WTC11 (cell line): ENCODE results near the gene GPR155. TPM values are rescaled to one million over a fixed set of nuclear protein-coding genes. Genes with fewer than 3 reads are reported as not detected.

ENCODE experiments used
- ATAC-seq: fragments of 200-7000 bp; cut with Tn5 transposase; 2 replicates; pipeline ENCODE4 v1.10.0; 2021; ENCODE audit warnings: mild to moderate bottlenecking, moderate library complexity
- CTCF ChIA-PET: fragments of 300-600 bp; sonication (Branson Sonifier 250); formaldehyde crosslinking; loops from one replicate; lab custom pipeline; 2021; ENCODE audit warnings: antibody characterized with exemption; lab: Charles Lee
- POLR2A ChIA-PET: fragments of 350-600 bp; sonication (Branson Sonifier 250); formaldehyde crosslinking; loops from one replicate; lab custom pipeline; 2021; ENCODE audit warnings: antibody characterized with exemption; lab: Charles Lee
- DNase-seq: peaks from one replicate; pipeline ENCODE4 v3.0.0; 2021; ENCODE audit warnings: low spot score
- H3K27ac Mint-ChIP-seq: 2 replicates; pipeline ENCODE4 v1.8.0; 2021; ENCODE audit warnings: mixed read lengths
- H3K27me3 Mint-ChIP-seq: 2 replicates; pipeline ENCODE4 v1.8.0; 2021; ENCODE audit warnings: low read depth, mild to moderate bottlenecking, moderate library complexity, mixed read lengths
- H3K36me3 Mint-ChIP-seq: 2 replicates; pipeline ENCODE4 v1.8.0; 2021; ENCODE audit warnings: mixed read lengths
- H3K4me1 Mint-ChIP-seq: 2 replicates; pipeline ENCODE4 v1.8.0; 2022; ENCODE audit warnings: mixed read lengths
- H3K4me3 Mint-ChIP-seq: 2 replicates; pipeline ENCODE4 v1.8.0; 2021; ENCODE audit warnings: mild to moderate bottlenecking, moderate library complexity, mixed read lengths
- H3K9me3 Mint-ChIP-seq: 2 replicates; pipeline ENCODE4 v1.8.0; 2021; ENCODE audit warnings: mixed read lengths
- CREM ChIP-seq: sonication (generic); formaldehyde crosslinking; IDR thresholded peaks from 2 replicates; pipeline ENCODE4 v1.8.1; 2022; ENCODE audit warnings: mild to moderate bottlenecking, missing genetic modification reagents, moderate library complexity
- ESRRA ChIP-seq: sonication (generic); formaldehyde crosslinking; IDR thresholded peaks from 2 replicates; pipeline ENCODE4 v1.8.1; 2022; ENCODE audit warnings: mild to moderate bottlenecking, missing genetic modification reagents, borderline replicate concordance
- ETV6 ChIP-seq: sonication (generic); formaldehyde crosslinking; IDR thresholded peaks from 2 replicates; pipeline ENCODE4 v1.8.1; 2022; ENCODE audit warnings: mild to moderate bottlenecking, missing genetic modification reagents
- FOXK1 ChIP-seq: sonication (generic); formaldehyde crosslinking; IDR thresholded peaks from 2 replicates; pipeline ENCODE4 v1.8.0; 2022; ENCODE audit warnings: mild to moderate bottlenecking, moderate library complexity, missing genetic modification reagents
- GABPB1 ChIP-seq: sonication (generic); formaldehyde crosslinking; IDR thresholded peaks from 2 replicates; pipeline ENCODE4 v1.8.1; 2023; ENCODE audit warnings: mild to moderate bottlenecking, missing genetic modification reagents
- NR2C2 ChIP-seq: sonication (generic); formaldehyde crosslinking; IDR thresholded peaks from 2 replicates; pipeline ENCODE4 v1.8.0; 2022; ENCODE audit warnings: mild to moderate bottlenecking, missing genetic modification reagents
- OVOL2 ChIP-seq: fragments of 250-450 bp; sonication (Bioruptor Pico); IDR thresholded peaks from 2 replicates; pipeline ENCODE4 v1.9.0; 2021; ENCODE audit warnings: mild to moderate bottlenecking, borderline replicate concordance
- PRRX2 ChIP-seq: fragments of 250-450 bp; sonication (Bioruptor Pico); IDR thresholded peaks from 2 replicates; pipeline ENCODE4 v1.8.0; 2021; ENCODE audit warnings: mild to moderate bottlenecking
- RELA ChIP-seq: sonication (generic); formaldehyde crosslinking; IDR thresholded peaks from 2 replicates; pipeline ENCODE4 v1.8.1; 2022; ENCODE audit warnings: missing genetic modification reagents, mild to moderate bottlenecking, borderline replicate concordance
- RORB ChIP-seq: fragments of 250-450 bp; sonication (Bioruptor Pico); IDR thresholded peaks from 2 replicates; pipeline ENCODE4 v1.9.0; 2021; ENCODE audit warnings: mild to moderate bottlenecking
- SP1 ChIP-seq: sonication (generic); formaldehyde crosslinking; conservative IDR thresholded peaks from 2 replicates; pipeline ENCODE4 v1.8.1; 2022; ENCODE audit warnings: missing genetic modification reagents
- TEAD1 ChIP-seq: sonication (generic); formaldehyde crosslinking; IDR thresholded peaks from 2 replicates; pipeline ENCODE4 v1.8.0; 2022; ENCODE audit warnings: mild to moderate bottlenecking, missing genetic modification reagents
- ZBTB21 ChIP-seq: sonication (generic); formaldehyde crosslinking; IDR thresholded peaks from 2 replicates; pipeline ENCODE4 v1.8.1; 2023; ENCODE audit warnings: mild to moderate bottlenecking, missing genetic modification reagents, borderline replicate concordance
- ZNF121 ChIP-seq: sonication (generic); formaldehyde crosslinking; IDR thresholded peaks from 2 replicates; pipeline ENCODE4 v1.8.0; 2023; ENCODE audit warnings: missing genetic modification reagents
- total RNA-seq: library from RNA; stranded (reverse); gene quantifications from 3 replicates; pipeline ENCODE4 v1.2.3, GENCODE V29; 2021
- TF ChIP-seq, protein P1 (sequence below): sonication (generic); formaldehyde crosslinking; IDR thresholded peaks from 2 replicates; pipeline ENCODE4 v1.8.0; 2022; ENCODE audit warnings: mild to moderate bottlenecking, missing genetic modification reagents
- TF ChIP-seq, protein P2 (sequence below): fragments of 250-450 bp; sonication (Bioruptor Pico); IDR thresholded peaks from 2 replicates; pipeline ENCODE4 v1.9.0; 2021; ENCODE audit warnings: mild to moderate bottlenecking
- TF ChIP-seq, protein P3 (sequence below): sonication (generic); formaldehyde crosslinking; IDR thresholded peaks from 2 replicates; pipeline ENCODE4 v1.8.0; 2022; ENCODE audit warnings: mild to moderate bottlenecking, missing genetic modification reagents
- TF ChIP-seq, protein P4 (sequence below): fragments of 250-450 bp; sonication (Bioruptor Pico); IDR thresholded peaks from 2 replicates; pipeline ENCODE4 v1.8.0; 2021; ENCODE audit warnings: mild to moderate bottlenecking
- TF ChIP-seq, protein P5 (sequence below): sonication (generic); formaldehyde crosslinking; IDR thresholded peaks from 2 replicates; pipeline ENCODE4 v1.8.1; 2023; ENCODE audit warnings: mild to moderate bottlenecking, missing genetic modification reagents, moderate library complexity
- TF ChIP-seq, protein P6 (sequence below): sonication (generic); formaldehyde crosslinking; IDR thresholded peaks from 2 replicates; pipeline ENCODE4 v1.8.1; 2023; ENCODE audit warnings: mild to moderate bottlenecking, moderate library complexity, missing genetic modification reagents

GPR155 gene
- total RNA-seq, 1 experiment from 2014 or later = 0.74 TPM

DNA sequence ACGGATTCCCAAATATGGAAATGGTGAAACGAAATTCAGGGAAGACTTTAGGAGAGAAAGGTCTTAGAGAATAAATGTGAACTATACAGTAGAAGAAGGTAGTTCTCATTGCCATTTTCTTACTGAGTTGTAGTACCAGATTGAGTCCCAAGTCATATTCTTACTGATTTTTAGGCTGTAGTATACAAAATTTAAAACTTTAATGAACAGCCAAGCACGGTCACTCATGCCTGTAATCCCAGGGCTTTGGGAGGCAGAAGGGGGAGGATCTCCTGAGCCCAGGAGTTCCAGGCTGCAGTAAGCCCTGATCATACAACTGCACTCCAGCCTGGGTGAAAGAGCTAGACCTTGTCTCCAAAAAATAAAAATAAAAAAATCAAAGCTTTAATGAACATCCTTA is 89.1 kb downstream of the GPR155 start (continued):
- TF ChIP-seq, protein P1, sequence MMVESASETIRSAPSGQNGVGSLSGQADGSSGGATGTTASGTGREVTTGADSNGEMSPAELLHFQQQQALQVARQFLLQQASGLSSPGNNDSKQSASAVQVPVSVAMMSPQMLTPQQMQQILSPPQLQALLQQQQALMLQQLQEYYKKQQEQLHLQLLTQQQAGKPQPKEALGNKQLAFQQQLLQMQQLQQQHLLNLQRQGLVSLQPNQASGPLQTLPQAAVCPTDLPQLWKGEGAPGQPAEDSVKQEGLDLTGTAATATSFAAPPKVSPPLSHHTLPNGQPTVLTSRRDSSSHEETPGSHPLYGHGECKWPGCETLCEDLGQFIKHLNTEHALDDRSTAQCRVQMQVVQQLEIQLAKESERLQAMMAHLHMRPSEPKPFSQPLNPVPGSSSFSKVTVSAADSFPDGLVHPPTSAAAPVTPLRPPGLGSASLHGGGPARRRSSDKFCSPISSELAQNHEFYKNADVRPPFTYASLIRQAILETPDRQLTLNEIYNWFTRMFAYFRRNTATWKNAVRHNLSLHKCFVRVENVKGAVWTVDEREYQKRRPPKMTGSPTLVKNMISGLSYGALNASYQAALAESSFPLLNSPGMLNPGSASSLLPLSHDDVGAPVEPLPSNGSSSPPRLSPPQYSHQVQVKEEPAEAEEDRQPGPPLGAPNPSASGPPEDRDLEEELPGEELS = no peak
- TF ChIP-seq RORB (no peak), FOXK1 (CRISPR knock-in tag) (no peak), ZNF121 (CRISPR knock-in tag) (no peak), ESRRA (CRISPR knock-in tag) (no peak), OVOL2 (CRISPR knock-in tag) (no peak), PRRX2 (CRISPR knock-in tag) (no peak), ZBTB21 (CRISPR knock-in tag) (no peak)
- TF ChIP-seq, protein P2, sequence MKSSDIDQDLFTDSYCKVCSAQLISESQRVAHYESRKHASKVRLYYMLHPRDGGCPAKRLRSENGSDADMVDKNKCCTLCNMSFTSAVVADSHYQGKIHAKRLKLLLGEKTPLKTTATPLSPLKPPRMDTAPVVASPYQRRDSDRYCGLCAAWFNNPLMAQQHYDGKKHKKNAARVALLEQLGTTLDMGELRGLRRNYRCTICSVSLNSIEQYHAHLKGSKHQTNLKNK (CRISPR knock-in tag) = no peak

DNA sequence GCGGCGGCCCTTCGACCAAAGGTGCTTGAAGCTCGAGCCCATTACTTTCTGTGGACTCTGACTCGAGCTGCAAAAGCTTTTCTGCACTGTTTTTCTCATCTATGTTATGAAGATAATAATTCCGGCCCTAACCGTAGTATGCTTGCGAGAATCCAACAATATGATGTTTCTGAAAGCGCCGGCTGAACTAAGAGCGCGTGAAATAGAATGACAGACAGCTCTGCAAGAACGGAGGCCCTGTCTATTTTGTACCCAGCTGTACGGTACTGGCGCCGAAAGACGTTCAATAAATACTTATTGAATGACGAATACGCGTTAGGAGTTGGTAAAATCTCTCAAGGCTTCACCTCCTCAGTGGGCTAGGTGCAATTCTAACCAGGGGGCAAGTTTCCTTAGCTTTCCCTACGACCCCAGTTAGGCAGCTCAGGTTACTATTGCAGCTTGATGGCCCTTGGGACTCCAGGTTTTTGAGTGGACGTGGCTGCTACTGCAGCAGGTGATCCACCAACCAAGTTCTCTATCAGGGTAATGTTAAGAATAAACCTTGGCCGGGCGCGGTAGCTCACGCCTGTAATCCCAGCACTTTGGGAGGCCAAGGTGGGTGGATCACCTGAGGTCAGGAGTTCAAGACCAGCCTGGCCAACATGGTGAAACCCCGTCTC is 90.7 kb downstream of the GPR155 start:
- DNase-seq = no peak
- TF ChIP-seq RELA (CRISPR knock-in tag) = no peak
- TF ChIP-seq, protein P3, sequence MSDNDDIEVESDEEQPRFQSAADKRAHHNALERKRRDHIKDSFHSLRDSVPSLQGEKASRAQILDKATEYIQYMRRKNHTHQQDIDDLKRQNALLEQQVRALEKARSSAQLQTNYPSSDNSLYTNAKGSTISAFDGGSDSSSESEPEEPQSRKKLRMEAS (CRISPR knock-in tag) = 0 out of 2 replicates have a peak, but pooled peaks have one; percentile 29
- H3K27ac Mint-ChIP-seq = peak overlapping the region; percentile 53; the same call in 1 of the 2 replicates
- H3K36me3 Mint-ChIP-seq = no peaks in the 10 kb centered on the region
- peak; percentile 4 for ATAC-seq
- H3K4me3 Mint-ChIP-seq = peak overlapping the region; percentile 97
- peaks cover 11% of the 10 kb centered on the region for H3K4me1 Mint-ChIP-seq
- no peaks in the 10 kb centered on the region for H3K9me3 Mint-ChIP-seq
- peaks cover under 1% of the 10 kb centered on the region; the same call in 1 of the 2 replicates for H3K27me3 Mint-ChIP-seq
- ChIA-PET POLR2A (interaction anchor here (0.5 to 0.9 kb wide), 2 partner anchors 15 to 432 kb away, joined by 3 read pairs; no protein-coding TSS in a partner anchor), CTCF (interaction anchor here (0.6 to 1.8 kb wide), 5 partner anchors 52 to 1692 kb away, joined by 3 to 12 read pairs (median 7); no protein-coding TSS in a partner anchor)

DNA sequence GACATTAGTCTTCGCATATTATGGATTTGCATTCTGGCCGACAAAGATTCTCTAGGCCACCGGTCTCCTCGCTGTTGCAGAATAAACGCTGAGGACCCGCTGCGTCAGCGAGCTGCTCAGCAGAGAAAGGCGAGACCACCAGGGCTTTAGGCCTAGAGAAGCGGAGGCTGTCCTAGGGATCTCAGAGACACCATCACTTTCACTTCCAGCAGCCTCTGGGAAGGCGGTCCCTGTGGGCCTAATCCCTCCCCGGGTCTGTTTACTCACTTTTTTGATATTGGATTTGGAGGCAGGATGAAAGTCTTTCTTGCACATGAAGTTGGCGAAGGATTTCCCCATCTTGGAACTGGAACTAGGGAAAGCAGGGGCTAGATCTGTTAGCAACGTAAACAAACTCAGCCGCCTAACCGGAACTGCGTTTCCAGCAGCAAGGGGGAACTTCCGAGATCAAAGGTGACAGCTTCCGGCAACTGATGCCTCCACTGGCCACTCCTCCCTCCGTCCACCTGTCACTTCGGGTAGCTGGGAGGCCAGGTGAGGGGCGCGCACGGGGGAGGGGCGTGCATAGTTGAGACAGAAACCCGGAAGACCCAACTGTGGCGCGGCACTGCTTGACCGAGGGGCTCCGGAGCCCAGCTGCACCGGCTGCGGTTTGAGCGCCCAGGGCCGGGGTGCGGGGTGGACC is 91.4 kb downstream of the GPR155 start, which contains the start of gene SCRN3:
Gene SCRN3 (plus strand): TSS at position 447 of the 685 bp plus-strand sequence. CDS start 2,554 bp downstream, outside the sequence.
- DNase-seq (peak; percentile 93), ATAC-seq (peak; percentile 99)
- H3K4me1 Mint-ChIP-seq = peaks cover 11% of the 10 kb centered on the region
- no peaks in the 10 kb centered on the region for H3K9me3 Mint-ChIP-seq
- H3K27me3 Mint-ChIP-seq = no peaks in the 10 kb centered on the region
- peaks cover 1% of the 10 kb centered on the region; the same call in 1 of the 2 replicates for H3K36me3 Mint-ChIP-seq
- ChIA-PET POLR2A (interaction anchor here (0.9 kb wide), 1 partner anchor 16 kb away, joined by 3 read pairs; no protein-coding TSS in a partner anchor), CTCF (interaction anchor here (0.6 to 1.8 kb wide), 5 partner anchors 51 to 1692 kb away, joined by 3 to 12 read pairs (median 7); no protein-coding TSS in a partner anchor)
- peak within 1 kb of the TSS; percentile 97 for H3K4me3 Mint-ChIP-seq
- H3K27ac Mint-ChIP-seq = peak within 1 kb of the TSS; percentile 98
- TF ChIP-seq TEAD1 (CRISPR knock-in tag) = peak; percentile 43; the same call in 1 of the 2 replicates
- TF ChIP-seq, protein P3 (CRISPR knock-in tag) = peak; percentile 40; the same call in 1 of the 2 replicates
- TF ChIP-seq SP1 (CRISPR knock-in tag) = peak; percentile 51; the same call in 1 of the 2 replicates
- TF ChIP-seq CREM (CRISPR knock-in tag) = peak; percentile 88; the same call in 1 of the 2 replicates
- TF ChIP-seq NR2C2 (CRISPR knock-in tag) = peak; percentile 80
- TF ChIP-seq, protein P1 = peak; percentile 29; the same call in 1 of the 2 replicates
- TF ChIP-seq, protein P4, sequence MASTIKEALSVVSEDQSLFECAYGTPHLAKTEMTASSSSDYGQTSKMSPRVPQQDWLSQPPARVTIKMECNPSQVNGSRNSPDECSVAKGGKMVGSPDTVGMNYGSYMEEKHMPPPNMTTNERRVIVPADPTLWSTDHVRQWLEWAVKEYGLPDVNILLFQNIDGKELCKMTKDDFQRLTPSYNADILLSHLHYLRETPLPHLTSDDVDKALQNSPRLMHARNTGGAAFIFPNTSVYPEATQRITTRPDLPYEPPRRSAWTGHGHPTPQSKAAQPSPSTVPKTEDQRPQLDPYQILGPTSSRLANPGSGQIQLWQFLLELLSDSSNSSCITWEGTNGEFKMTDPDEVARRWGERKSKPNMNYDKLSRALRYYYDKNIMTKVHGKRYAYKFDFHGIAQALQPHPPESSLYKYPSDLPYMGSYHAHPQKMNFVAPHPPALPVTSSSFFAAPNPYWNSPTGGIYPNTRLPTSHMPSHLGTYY (CRISPR knock-in tag) = no peak
- TF ChIP-seq, protein P5, sequence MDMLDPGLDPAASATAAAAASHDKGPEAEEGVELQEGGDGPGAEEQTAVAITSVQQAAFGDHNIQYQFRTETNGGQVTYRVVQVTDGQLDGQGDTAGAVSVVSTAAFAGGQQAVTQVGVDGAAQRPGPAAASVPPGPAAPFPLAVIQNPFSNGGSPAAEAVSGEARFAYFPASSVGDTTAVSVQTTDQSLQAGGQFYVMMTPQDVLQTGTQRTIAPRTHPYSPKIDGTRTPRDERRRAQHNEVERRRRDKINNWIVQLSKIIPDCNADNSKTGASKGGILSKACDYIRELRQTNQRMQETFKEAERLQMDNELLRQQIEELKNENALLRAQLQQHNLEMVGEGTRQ (CRISPR knock-in tag) = peak; percentile 34; the same call in 1 of the 2 replicates
- TF ChIP-seq, protein P6, sequence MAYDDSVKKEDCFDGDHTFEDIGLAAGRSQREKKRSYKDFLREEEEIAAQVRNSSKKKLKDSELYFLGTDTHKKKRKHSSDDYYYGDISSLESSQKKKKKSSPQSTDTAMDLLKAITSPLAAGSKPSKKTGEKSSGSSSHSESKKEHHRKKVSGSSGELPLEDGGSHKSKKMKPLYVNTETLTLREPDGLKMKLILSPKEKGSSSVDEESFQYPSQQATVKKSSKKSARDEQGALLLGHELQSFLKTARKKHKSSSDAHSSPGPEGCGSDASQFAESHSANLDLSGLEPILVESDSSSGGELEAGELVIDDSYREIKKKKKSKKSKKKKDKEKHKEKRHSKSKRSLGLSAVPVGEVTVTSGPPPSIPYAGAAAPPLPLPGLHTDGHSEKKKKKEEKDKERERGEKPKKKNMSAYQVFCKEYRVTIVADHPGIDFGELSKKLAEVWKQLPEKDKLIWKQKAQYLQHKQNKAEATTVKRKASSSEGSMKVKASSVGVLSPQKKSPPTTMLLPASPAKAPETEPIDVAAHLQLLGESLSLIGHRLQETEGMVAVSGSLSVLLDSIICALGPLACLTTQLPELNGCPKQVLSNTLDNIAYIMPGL (CRISPR knock-in tag) = peak; percentile 62; the same call in 1 of the 2 replicates
- peak; percentile 69; the same call in 1 of the 2 replicates for TF ChIP-seq ETV6
- 0 out of 2 replicates have a peak, but pooled peaks have one; percentile 45 for TF ChIP-seq GABPB1
